ENCODE results near the gene DDX11.
A peak's percentile ranks its signal among the peaks of the same experiment; 100 is the strongest.
"Not testable (repeated sequence)": the region's sequence is repeated elsewhere in the genome, so short reads cannot be mapped to it uniquely, and the experiment has no call there.

The DDX11 gene

DNA sequence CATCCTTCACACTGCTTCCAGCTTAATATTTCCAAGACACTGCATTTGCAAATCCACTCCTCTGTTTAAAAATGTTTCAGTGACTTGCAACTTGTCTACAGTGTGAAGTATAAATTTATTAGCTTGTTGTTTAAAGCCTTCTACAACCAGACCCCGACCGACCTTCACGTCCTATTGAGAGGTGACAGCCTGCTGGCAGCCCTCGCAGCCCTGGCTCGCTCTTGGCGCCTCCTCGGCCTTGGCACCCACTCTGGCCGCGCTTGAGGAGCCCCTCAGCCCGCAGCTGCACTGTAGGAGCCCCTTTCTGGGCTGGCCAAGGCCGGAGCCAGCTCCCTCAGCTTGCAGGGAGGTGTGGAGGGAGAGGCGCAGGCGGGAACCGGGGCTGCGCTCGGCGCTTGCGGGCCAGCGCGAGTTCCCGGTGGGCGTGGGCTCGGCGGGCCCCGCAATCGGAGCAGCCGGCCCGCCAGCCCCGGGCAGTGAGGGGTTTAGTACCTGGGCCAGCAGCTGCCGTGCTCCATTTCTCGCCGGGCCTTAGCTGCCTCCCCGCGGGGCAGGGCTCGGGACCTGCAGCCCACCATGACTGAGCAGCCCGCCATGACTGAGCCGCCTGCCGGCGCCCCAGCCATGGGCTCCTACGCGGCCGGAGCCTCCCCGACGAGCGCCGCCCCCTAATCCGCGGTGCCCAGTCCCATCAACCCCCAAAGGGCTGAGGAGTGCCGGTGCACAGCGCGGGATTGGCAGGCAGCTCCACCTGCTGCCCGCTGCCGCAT is 2.5 kb upstream of the DDX11 start:
- H3K9me3 ChIP-seq (ENCODE audit: control insufficient read depth, low read length); DNase-seq (ENCODE audit: low read depth); H3K4me3 ChIP-seq (ENCODE audit: low read length); H3K4me1 ChIP-seq (ENCODE audit: control insufficient read depth, insufficient read depth, low read length); H3K9ac ChIP-seq (ENCODE audit: low read length); H3K27me3 ChIP-seq (replicated peaks; ENCODE audit: control insufficient read depth, insufficient read depth, low read length); H3K36me3 ChIP-seq (ENCODE audit: control insufficient read depth, insufficient read depth, low read length, severe bottlenecking): not testable (repeated sequence)

GRCh38 chr12:31072962-31073361 is 698 bp upstream of the DDX11 start:
- peak overlapping the region; percentile 92 for H3K4me3 ChIP-seq (ENCODE audit: low read length)
- peak overlapping the region; percentile 85 for H3K9ac ChIP-seq (ENCODE audit: low read length)
- not testable (repeated sequence) for DNase-seq (ENCODE audit: low read depth); H3K36me3 ChIP-seq (ENCODE audit: control insufficient read depth, insufficient read depth, low read length, severe bottlenecking); H3K4me1 ChIP-seq (ENCODE audit: control insufficient read depth, insufficient read depth, low read length); H3K9me3 ChIP-seq (ENCODE audit: control insufficient read depth, low read length); H3K27me3 ChIP-seq (replicated peaks; ENCODE audit: control insufficient read depth, insufficient read depth, low read length)

DNA sequence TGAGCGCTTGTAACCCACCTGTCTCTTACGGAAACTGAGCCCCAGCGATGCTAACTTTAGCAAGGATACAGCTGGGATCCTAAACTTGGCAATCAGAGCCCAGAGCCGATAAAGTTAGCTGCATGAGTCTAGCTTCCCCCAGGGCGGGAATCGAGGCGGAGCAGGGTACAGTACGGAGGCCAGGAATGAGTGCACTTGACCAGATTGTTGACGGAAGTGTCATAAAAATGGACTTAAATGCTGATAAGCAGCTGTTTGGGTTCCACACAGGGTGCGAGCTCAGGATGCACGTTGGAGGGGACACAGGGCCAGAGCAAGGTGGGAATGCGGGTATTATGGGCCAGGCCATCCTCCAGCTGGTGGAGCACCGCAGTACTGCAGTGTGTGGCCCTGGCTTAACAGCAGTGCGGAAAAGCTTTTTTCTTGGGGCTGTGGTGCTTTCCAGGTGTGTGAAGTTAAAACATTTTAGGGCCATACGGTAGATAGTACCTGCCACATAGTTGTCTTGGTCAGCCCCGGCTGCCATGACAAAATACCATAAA is 744 bp downstream of the DDX11 start:
- Histone ChIP-seq H3K9ac (ENCODE audit: low read length) (peak overlapping the region; percentile 85), H3K4me3 (ENCODE audit: low read length) (peak overlapping the region; percentile 92)
- not testable (repeated sequence) for DNase-seq (ENCODE audit: low read depth); H3K4me1 ChIP-seq (ENCODE audit: control insufficient read depth, insufficient read depth, low read length); H3K36me3 ChIP-seq (ENCODE audit: control insufficient read depth, insufficient read depth, low read length, severe bottlenecking); H3K9me3 ChIP-seq (ENCODE audit: control insufficient read depth, low read length); H3K27me3 ChIP-seq (replicated peaks; ENCODE audit: control insufficient read depth, insufficient read depth, low read length)

- not testable (repeated sequence) for H3K27me3 ChIP-seq (replicated peaks; ENCODE audit: control insufficient read depth, insufficient read depth, low read length); H3K4me1 ChIP-seq (ENCODE audit: control insufficient read depth, insufficient read depth, low read length); H3K36me3 ChIP-seq (ENCODE audit: control insufficient read depth, insufficient read depth, low read length, severe bottlenecking); DNase-seq (ENCODE audit: low read depth); H3K4me3 ChIP-seq (ENCODE audit: low read length); H3K9me3 ChIP-seq (ENCODE audit: control insufficient read depth, low read length); H3K9ac ChIP-seq (ENCODE audit: low read length)
Observed at GRCh38 chr12:31076150-31076549, 2.5 kb downstream of the DDX11 start.

- not testable (repeated sequence) for H3K36me3 ChIP-seq (ENCODE audit: control insufficient read depth, insufficient read depth, low read length, severe bottlenecking); H3K9ac ChIP-seq (ENCODE audit: low read length); H3K4me1 ChIP-seq (ENCODE audit: control insufficient read depth, insufficient read depth, low read length); H3K4me3 ChIP-seq (ENCODE audit: low read length); DNase-seq (ENCODE audit: low read depth); H3K9me3 ChIP-seq (ENCODE audit: control insufficient read depth, low read length); H3K27me3 ChIP-seq (replicated peaks; ENCODE audit: control insufficient read depth, insufficient read depth, low read length)
Observed at GRCh38 chr12:31077095-31077494, 3.4 kb downstream of the DDX11 start.

DNA sequence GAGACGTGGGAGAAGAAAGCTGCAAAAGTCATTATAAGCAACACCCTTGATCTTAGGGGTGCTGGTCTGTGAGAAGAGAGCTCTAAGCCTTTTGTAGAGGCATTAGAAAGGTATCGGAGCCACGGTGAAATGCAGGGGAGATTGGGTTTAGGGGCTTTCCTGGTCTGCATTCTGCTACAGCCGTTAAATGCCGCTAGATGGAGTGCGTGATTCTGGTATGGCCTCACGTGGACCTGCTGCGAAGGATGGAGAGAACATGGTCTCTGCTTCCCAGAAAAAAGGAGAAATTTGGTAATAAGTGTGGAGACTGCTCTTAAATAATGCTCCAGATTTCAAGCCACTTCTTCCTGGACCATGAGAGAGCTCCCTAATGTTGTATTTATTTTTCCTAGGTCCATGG is 4.3 kb downstream of the DDX11 start:
- not testable (repeated sequence) for H3K36me3 ChIP-seq (ENCODE audit: control insufficient read depth, insufficient read depth, low read length, severe bottlenecking); H3K9ac ChIP-seq (ENCODE audit: low read length); H3K27me3 ChIP-seq (replicated peaks; ENCODE audit: control insufficient read depth, insufficient read depth, low read length); H3K4me3 ChIP-seq (ENCODE audit: low read length); H3K4me1 ChIP-seq (ENCODE audit: control insufficient read depth, insufficient read depth, low read length); DNase-seq (ENCODE audit: low read depth); H3K9me3 ChIP-seq (ENCODE audit: control insufficient read depth, low read length)

GRCh38 chr12:31079421-31079820 is 5.8 kb downstream of the DDX11 start:
- not testable (repeated sequence) for H3K4me1 ChIP-seq (ENCODE audit: control insufficient read depth, insufficient read depth, low read length); H3K36me3 ChIP-seq (ENCODE audit: control insufficient read depth, insufficient read depth, low read length, severe bottlenecking); H3K9ac ChIP-seq (ENCODE audit: low read length); H3K27me3 ChIP-seq (replicated peaks; ENCODE audit: control insufficient read depth, insufficient read depth, low read length); H3K4me3 ChIP-seq (ENCODE audit: low read length); DNase-seq (ENCODE audit: low read depth); H3K9me3 ChIP-seq (ENCODE audit: control insufficient read depth, low read length)

DNA sequence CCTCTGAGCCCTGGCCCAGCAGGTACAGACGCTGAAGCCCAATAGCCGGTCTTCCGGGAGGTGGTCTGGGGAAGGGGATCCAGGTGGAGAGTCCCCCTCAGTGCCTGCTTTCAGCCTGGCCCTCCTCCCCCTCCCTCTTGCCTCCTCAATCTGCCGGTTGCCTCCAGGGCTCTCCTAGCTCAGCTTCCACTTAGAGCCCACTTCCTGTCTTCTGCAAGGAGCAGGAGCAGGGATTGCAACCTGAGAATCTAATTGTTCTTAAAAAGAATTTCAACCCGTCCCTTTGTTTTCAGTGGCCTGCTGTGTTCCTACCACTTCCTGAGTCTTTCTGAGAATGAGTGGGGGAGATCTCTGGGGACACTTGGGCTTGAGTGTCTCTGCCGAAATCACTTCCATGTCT is 6.6 kb downstream of the DDX11 start:
- not testable (repeated sequence) for H3K9ac ChIP-seq (ENCODE audit: low read length); H3K4me3 ChIP-seq (ENCODE audit: low read length); H3K36me3 ChIP-seq (ENCODE audit: control insufficient read depth, insufficient read depth, low read length, severe bottlenecking); H3K9me3 ChIP-seq (ENCODE audit: control insufficient read depth, low read length); H3K27me3 ChIP-seq (replicated peaks; ENCODE audit: control insufficient read depth, insufficient read depth, low read length); H3K4me1 ChIP-seq (ENCODE audit: control insufficient read depth, insufficient read depth, low read length)
- peak; percentile 8 for DNase-seq (ENCODE audit: low read depth)

DNA sequence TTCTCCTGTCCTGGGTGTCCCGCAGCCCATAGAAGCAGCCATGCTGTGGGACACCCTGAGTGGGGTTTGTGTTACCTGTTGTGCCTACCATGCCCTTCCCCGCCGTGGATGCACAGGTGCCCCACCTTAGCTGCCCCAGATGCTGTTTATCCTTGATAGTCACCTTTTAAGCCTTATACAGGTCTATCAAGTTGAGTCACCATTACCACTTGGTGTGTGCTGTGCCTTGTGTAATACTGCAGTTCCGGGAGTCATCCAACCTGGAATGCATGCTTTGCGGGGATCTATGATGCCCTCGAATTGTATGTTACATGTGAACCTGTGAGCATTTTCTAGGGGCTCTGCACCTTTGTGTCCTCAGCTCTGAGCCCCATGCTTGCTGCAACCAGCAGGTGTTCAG is 7.6 kb downstream of the DDX11 start:
- H3K36me3 ChIP-seq (ENCODE audit: control insufficient read depth, insufficient read depth, low read length, severe bottlenecking); H3K27me3 ChIP-seq (replicated peaks; ENCODE audit: control insufficient read depth, insufficient read depth, low read length); DNase-seq (ENCODE audit: low read depth); H3K9me3 ChIP-seq (ENCODE audit: control insufficient read depth, low read length); H3K4me3 ChIP-seq (ENCODE audit: low read length); H3K4me1 ChIP-seq (ENCODE audit: control insufficient read depth, insufficient read depth, low read length); H3K9ac ChIP-seq (ENCODE audit: low read length): not testable (repeated sequence)

DNA sequence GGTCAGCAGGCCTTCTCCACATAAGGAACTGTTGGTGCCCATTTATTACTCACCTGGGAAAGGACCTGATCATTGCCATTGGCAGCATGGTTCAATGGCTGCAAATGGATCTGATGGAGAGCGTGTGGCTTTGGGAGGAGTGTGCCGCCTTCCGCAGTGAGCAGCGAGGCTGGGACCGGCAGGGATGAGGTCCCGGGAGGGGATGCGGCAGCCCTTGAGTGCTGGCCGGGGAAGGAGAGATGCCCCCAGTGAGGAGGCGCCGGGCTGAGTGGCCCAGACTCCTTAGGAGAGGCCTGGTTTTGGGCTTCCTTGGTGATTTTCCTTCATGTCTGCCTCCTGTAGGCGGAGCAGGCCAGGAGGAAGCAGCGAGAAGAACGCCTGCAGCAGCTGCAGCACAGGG is 10.6 kb downstream of the DDX11 start:
- H3K36me3 ChIP-seq (ENCODE audit: control insufficient read depth, insufficient read depth, low read length, severe bottlenecking); DNase-seq (ENCODE audit: low read depth); H3K9ac ChIP-seq (ENCODE audit: low read length); H3K9me3 ChIP-seq (ENCODE audit: control insufficient read depth, low read length); H3K4me3 ChIP-seq (ENCODE audit: low read length); H3K4me1 ChIP-seq (ENCODE audit: control insufficient read depth, insufficient read depth, low read length); H3K27me3 ChIP-seq (replicated peaks; ENCODE audit: control insufficient read depth, insufficient read depth, low read length): not testable (repeated sequence)

DNA sequence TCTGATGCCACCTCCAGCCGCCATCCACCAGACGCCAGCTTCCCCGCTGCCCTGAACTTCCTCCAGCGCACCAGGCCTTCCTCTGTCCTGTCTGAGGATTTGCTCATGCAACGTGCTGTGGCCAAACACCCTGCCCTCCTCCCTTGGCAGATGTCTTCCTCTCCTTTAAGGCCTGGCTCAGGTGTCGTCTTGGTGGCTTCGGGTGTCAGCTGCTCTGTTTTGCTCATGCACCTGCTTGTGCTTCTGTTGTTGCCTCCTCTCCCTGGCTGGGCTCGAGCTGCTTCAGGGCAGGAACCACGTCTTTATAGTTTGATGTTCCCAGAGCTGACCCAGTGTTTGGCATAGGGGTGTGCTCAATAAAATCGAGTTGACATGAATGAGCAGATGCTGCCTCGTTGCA is 12.4 kb downstream of the DDX11 start:
- not testable (repeated sequence) for H3K9ac ChIP-seq (ENCODE audit: low read length); H3K27me3 ChIP-seq (replicated peaks; ENCODE audit: control insufficient read depth, insufficient read depth, low read length); DNase-seq (ENCODE audit: low read depth); H3K36me3 ChIP-seq (ENCODE audit: control insufficient read depth, insufficient read depth, low read length, severe bottlenecking); H3K9me3 ChIP-seq (ENCODE audit: control insufficient read depth, low read length); H3K4me1 ChIP-seq (ENCODE audit: control insufficient read depth, insufficient read depth, low read length); H3K4me3 ChIP-seq (ENCODE audit: low read length)

- H3K9me3 ChIP-seq (ENCODE audit: control insufficient read depth, low read length); H3K9ac ChIP-seq (ENCODE audit: low read length); H3K4me3 ChIP-seq (ENCODE audit: low read length); H3K36me3 ChIP-seq (ENCODE audit: control insufficient read depth, insufficient read depth, low read length, severe bottlenecking); DNase-seq (ENCODE audit: low read depth); H3K4me1 ChIP-seq (ENCODE audit: control insufficient read depth, insufficient read depth, low read length); H3K27me3 ChIP-seq (replicated peaks; ENCODE audit: control insufficient read depth, insufficient read depth, low read length): not testable (repeated sequence)
Observed at GRCh38 chr12:31087486-31087885, 13.8 kb downstream of the DDX11 start.
